Measurements from ENCODE around the gene SCYL1.

SCYL1 gene

GRCh38 chr11:65539744-65540289 lies 14.9 kb downstream of the SCYL1 start:
- TF ChIP-seq CTCF (IDR thresholded peaks at IDR 0.05; ENCODE audit: low read depth, low read length), result no peak
- no peak for DNase-seq (ENCODE audit: low read depth in 2 of 2)
- peak overlapping the region; percentile 45 to 61 for H3K4me3 ChIP-seq (replicated peaks in 1 of 2; ENCODE audit: low read depth in 2 of 2, low read length in 2 of 2)

GRCh38 chr11:65540290-65541092 lies 15.6 kb downstream of the SCYL1 start:
- TF ChIP-seq CTCF (IDR thresholded peaks at IDR 0.05; ENCODE audit: low read depth, low read length), result peak; percentile 87
- peak overlapping the region; percentile 45 to 61 for H3K4me3 ChIP-seq (replicated peaks in 1 of 2; ENCODE audit: low read depth in 2 of 2, low read length in 2 of 2)
- peak; percentile 91 to 94 for DNase-seq (ENCODE audit: low read depth in 2 of 2)

GRCh38 chr11:65541093-65541982 lies 16.5 kb downstream of the SCYL1 start:
- peak overlapping the region; percentile 38 to 61 for H3K4me3 ChIP-seq (replicated peaks in 1 of 2; ENCODE audit: low read depth in 2 of 2, low read length in 2 of 2)
- no peak for DNase-seq (ENCODE audit: low read depth in 2 of 2)
- TF ChIP-seq CTCF (IDR thresholded peaks at IDR 0.05; ENCODE audit: low read depth, low read length), result no peak

GRCh38 chr11:65542738-65543390 lies 18.0 kb downstream of the SCYL1 start:
- no peak overlapping the region for H3K4me3 ChIP-seq (replicated peaks in 1 of 2; ENCODE audit: low read depth in 2 of 2, low read length in 2 of 2)
- no peak for TF ChIP-seq CTCF (IDR thresholded peaks at IDR 0.05; ENCODE audit: low read depth, low read length)
- no peak for DNase-seq (ENCODE audit: low read depth in 2 of 2)

- DNase-seq (ENCODE audit: low read depth in 2 of 2), result no peak
- TF ChIP-seq CTCF (IDR thresholded peaks at IDR 0.05; ENCODE audit: low read depth, low read length), result no peak
- H3K4me3 ChIP-seq (replicated peaks in 1 of 2; ENCODE audit: low read depth in 2 of 2, low read length in 2 of 2), result no peak overlapping the region
Observed at GRCh38 chr11:65545853-65546216, 21.0 kb downstream of the SCYL1 start.

GRCh38 chr11:65546217-65546958 lies 21.5 kb downstream of the SCYL1 start:
- no peak for DNase-seq (ENCODE audit: low read depth in 2 of 2)
- H3K4me3 ChIP-seq (replicated peaks in 1 of 2; ENCODE audit: low read depth in 2 of 2, low read length in 2 of 2), result no peak overlapping the region
- TF ChIP-seq CTCF (IDR thresholded peaks at IDR 0.05; ENCODE audit: low read depth, low read length), result no peak
